Measurements from ENCODE around the gene SPTAN1.
A peak's percentile ranks its signal among the peaks of the same experiment; 100 is the strongest.
"Not testable (repeated sequence)": the region's sequence is repeated elsewhere in the genome, so short reads cannot be mapped to it uniquely, and the experiment has no call there.

Gene SPTAN1

GRCh38 chr9:128657796-128658195 is 105.4 kb downstream of the SPTAN1 start:
- ATAC-seq (replicated peaks) (no peak), DNase-seq (no peak)
- Mint-ChIP-seq H3K27me3 (no peaks in the 10 kb centered on the region), H3K27ac (no peak overlapping the region), H3K9me3 (no peaks in the 10 kb centered on the region), H3K36me3 (peaks cover 0 to 8% of the 10 kb centered on the region in 2 donors), H3K4me3 (no peak overlapping the region), H3K4me1 (peaks cover 8 to 16% of the 10 kb centered on the region in 2 donors)

DNA sequence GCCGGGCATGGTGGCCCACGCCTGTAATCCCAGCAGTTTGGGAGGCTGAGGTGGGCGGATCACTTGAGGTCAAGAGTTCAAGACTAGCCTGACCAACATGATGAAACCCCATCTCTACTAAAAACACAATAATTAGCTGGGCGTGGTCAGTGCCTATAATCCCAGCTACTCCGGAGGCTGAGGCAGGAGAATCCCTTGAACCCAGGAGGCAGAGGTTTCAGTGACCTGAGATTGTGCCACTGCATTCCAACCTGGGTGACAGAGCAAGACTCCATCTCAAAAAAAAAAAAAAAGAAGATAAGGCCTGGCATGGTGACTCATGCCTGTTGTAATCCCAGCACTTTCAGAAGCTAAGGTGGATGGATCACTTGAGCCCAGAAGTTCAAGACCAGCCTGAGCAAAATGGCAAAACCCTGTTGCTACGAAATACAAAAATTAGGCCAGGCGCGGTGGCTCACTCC is 114.1 kb downstream of the SPTAN1 start:
- ATAC-seq (replicated peaks); H3K4me1 Mint-ChIP-seq; H3K4me3 Mint-ChIP-seq; H3K36me3 Mint-ChIP-seq; H3K27ac Mint-ChIP-seq; H3K27me3 Mint-ChIP-seq; H3K9me3 Mint-ChIP-seq; DNase-seq: not testable (repeated sequence)

DNA sequence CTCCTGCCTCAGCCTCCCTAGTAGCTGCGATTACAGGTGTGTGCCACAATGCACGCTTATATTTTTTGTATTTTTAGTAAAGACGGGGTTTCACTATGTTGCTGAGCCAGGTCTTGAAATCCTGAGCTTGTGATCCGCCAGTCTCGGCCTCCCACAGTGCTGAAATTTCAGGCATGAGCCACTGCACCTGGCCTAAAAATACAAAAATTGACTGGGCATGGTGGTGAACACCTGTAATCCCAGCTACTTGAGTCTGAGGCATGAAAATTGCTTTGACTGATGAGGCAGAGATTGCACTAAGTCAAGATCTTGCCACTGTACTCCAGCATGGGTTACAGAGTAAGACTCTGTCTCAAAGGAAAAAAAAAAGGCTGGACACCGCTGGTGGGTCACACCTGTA is 117.4 kb downstream of the SPTAN1 start:
- Mint-ChIP-seq H3K9me3 (no peaks in the 10 kb centered on the region), H3K4me1 (peaks cover 0 to 2% of the 10 kb centered on the region in 2 donors), H3K4me3 (no peak overlapping the region), H3K27me3 (no peaks in the 10 kb centered on the region), H3K36me3 (peaks cover 8 to 12% of the 10 kb centered on the region in 2 donors), H3K27ac (no peak overlapping the region)
- ATAC-seq (replicated peaks) (no peak), DNase-seq (no peak)

- H3K27ac Mint-ChIP-seq, result peak overlapping the region; percentile 59
Measured at GRCh38 chr9:128675382-128675781, 123.0 kb downstream of the SPTAN1 start.

DNA sequence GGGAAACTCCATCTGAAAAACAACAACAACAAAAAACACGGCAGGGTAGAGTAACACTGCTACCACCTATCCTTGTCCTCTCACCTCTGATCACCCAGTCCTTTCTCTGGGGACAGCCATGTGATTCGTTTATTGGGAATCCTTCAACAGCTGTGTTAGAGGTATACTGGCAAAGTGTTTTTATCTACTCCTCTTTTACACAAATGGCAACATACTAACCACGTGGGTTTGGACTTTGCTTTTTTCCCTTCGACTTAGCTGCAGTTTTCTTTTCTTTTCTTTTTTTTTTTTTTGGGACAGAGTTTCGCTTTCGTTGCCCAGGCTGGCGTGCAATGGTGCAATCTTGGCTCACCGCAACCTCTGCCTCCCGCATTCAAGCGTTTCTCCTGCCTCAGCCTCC is 125.4 kb downstream of the SPTAN1 start:
- no peak for DNase-seq
- no peak for ATAC-seq (replicated peaks)
- H3K4me3 Mint-ChIP-seq, result no peak overlapping the region
- no peaks in the 10 kb centered on the region for H3K27me3 Mint-ChIP-seq
- no peak overlapping the region for H3K27ac Mint-ChIP-seq
- no peaks in the 10 kb centered on the region for H3K9me3 Mint-ChIP-seq
- peaks cover 18 to 21% of the 10 kb centered on the region in 2 donors for H3K36me3 Mint-ChIP-seq
- H3K4me1 Mint-ChIP-seq, result peaks cover 11 to 17% of the 10 kb centered on the region in 2 donors

More at GRCh38 chr9:128675382-128675781, 123.0 kb downstream of the SPTAN1 start:
- Mint-ChIP-seq H3K9me3 (no peaks in the 10 kb centered on the region), H3K4me1 (peaks cover 0 to 7% of the 10 kb centered on the region in 2 donors), H3K36me3 (peaks cover 11 to 15% of the 10 kb centered on the region in 2 donors), H3K4me3 (no peak overlapping the region), H3K27me3 (no peaks in the 10 kb centered on the region)
- DNase-seq, result no peak
- ATAC-seq (replicated peaks), result no peak
